Activated CD8-positive, alpha-beta memory T cell treated with anti-CD3 and anti-CD28 coated beads for 48 hours (primary cell): ENCODE measurements around the gene CELA2A.
"Not testable (repeated sequence)": the region's sequence is repeated elsewhere in the genome, so short reads cannot be mapped to it uniquely, and the experiment has no call there.

Source experiments
- DNase-seq, 3 experiments: peaks; one replicate each; pipeline ENCODE4 v3.0.0-alpha.2; 2020; ENCODE audit warnings: low read depth in 2 of 3, low spot score in 2 of 3

Gene CELA2A

GRCh38 chr1:15444468-15445389 is 11.8 kb upstream of the CELA2A start:
- DNase-seq: no peak

GRCh38 chr1:15445390-15446122 is 11.0 kb upstream of the CELA2A start:
- DNase-seq: no peak

GRCh38 chr1:15446212-15446611 is 10.3 kb upstream of the CELA2A start:
- DNase-seq: no peak

GRCh38 chr1:15448877-15449462 is 7.6 kb upstream of the CELA2A start:
- no peak for DNase-seq

GRCh38 chr1:15449567-15449966 is 7.0 kb upstream of the CELA2A start:
- no peak for DNase-seq

- no peak for DNase-seq
Measured at GRCh38 chr1:15451014-15451722, 5.4 kb upstream of the CELA2A start.

- no peak for DNase-seq
Measured at GRCh38 chr1:15452216-15452615, 4.3 kb upstream of the CELA2A start.

GRCh38 chr1:15452866-15453571 is 3.5 kb upstream of the CELA2A start:
- no peak for DNase-seq

- no peak for DNase-seq
Measured at GRCh38 chr1:15453734-15454133, 2.8 kb upstream of the CELA2A start.

- no peak for DNase-seq
Measured at GRCh38 chr1:15454256-15454655, 2.3 kb upstream of the CELA2A start.

- no peak for DNase-seq
Measured at GRCh38 chr1:15455522-15455921, 1.0 kb upstream of the CELA2A start.

- DNase-seq: no peak
Measured at GRCh38 chr1:15457585-15457984, 1.1 kb downstream of the CELA2A start.

GRCh38 chr1:15458388-15458787 is 1.9 kb downstream of the CELA2A start:
- DNase-seq: not testable (repeated sequence)

- no peak for DNase-seq
Measured at GRCh38 chr1:15459771-15460707, 3.5 kb downstream of the CELA2A start.

GRCh38 chr1:15460708-15461095 is 4.2 kb downstream of the CELA2A start:
- DNase-seq: no peak

GRCh38 chr1:15463064-15463800 is 6.7 kb downstream of the CELA2A start:
- not testable (repeated sequence) for DNase-seq

GRCh38 chr1:15463926-15464322 is 7.4 kb downstream of the CELA2A start:
- DNase-seq: not testable (repeated sequence)

GRCh38 chr1:15465674-15466073 is 9.1 kb downstream of the CELA2A start:
- no peak for DNase-seq
